HG03457 (cell line): ENCODE results near the gene KRTAP5-2.

Source experiments
- ATAC-seq: cut with Tn5 transposase; IDR thresholded peaks from one replicate; pipeline ENCODE4 v1.9.1; 2021; ENCODE audit warnings: moderate number of reproducible peaks; ENCODE audit not compliant: unreplicated experiment

KRTAP5-2 gene

DNA sequence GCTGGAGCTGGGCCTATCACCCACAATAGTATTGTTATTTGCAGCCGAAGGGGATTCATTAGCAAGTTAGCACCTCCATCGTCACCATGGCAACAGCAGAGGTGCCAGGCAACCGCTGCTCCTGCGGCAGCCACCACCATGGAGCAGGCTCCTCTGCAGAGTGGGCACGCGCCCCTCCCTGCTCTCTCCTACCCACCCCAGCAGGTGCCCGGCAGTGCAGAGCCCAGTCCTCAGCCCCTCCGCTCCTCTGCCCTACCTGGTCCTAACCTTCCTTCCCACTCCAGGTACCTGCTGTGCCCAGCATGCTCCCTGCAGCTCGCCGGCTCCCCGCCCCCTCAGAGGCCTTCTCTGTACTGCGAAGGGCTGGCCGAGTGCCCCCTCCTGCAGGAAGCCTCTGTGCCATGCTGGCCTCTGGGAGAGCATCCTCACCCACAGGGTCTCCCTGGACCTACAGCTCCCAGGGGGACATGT is 29.6 kb downstream of the KRTAP5-2 start:
- no peak for ATAC-seq

DNA sequence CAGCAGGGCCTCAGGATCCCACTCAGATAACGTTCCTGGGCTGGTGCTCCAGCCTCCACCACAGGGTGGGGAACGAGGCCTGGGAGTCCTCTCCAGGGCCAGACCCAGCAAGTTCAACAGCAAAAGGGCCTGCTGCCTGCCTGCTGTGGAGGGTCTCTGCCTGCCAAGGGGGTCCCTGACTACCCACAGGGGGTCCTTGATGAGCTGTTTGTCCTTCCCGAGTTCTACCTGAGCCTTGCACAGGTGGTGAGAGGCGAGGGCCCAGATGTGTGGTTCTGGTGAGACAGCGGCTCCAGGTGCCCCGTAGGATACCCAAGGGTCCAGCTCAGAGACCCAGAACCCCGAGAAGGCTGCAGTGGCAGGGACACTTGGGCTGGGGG is 30.4 kb downstream of the KRTAP5-2 start:
- ATAC-seq = no peak

DNA sequence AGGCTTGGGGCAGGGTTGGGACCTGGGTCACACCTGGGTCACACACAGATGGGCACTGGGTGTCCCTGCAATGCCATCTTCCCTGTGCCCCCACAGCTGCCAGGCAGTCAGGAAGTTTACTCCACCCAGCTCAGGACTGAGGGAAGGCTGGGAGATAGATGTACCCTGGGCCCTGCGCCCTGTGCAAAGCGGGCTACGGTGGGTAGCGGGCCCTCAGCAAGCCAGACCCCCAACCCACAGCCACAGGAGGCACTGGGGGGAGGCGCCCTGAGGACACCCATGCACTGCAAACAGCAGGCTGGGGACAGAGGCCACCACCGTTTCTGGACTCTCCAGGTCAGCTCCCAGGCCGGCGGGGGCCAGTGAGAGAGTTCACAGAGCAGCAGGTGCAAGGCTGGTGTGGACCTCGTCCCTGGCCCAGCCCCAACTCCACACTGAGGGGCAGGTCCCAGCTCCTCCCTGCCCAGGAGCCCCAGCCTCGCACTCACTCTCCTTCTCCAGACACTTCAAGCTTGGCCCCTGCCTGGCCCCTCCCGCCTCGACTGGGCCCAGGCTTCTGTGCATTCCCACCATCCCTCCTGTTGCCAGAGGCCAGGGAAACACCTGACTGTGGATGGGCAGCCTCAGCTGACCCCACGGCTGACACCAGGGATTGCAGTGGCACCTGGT is 30.9 kb downstream of the KRTAP5-2 start:
- no peak for ATAC-seq

DNA sequence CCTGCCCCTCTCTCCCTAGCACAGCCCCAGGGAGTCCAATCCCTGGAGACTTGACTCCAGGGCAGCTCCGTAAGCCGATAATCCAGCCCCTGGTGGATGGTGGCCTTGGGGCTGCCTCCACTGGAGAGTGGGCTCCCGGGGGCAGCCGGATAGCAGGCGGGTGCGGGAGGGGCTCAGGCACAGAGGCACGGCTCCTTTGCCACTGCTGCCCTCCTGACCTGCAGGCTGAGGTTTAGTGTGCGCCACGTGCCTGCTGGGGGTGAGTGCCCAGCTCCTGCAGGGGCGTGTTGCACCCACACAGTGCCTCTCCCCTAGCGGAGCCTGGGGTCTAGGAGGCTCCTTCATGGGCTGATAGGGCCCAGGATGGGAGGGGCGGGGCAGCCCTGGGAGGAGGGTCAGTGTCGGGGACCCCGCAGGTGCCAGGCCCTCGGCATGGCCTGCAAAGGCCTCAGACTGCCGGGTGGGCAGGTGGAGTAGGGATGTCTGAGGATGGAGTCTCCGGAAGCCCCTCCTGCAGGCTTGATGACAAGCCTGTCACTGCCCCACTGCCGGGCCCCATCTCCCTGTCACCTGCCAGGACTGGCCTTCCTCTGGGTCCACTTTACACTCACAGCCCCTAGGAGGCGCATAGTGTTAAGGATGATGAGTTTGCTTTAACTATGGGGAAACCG is 31.6 kb downstream of the KRTAP5-2 start:
- no peak for ATAC-seq

DNA sequence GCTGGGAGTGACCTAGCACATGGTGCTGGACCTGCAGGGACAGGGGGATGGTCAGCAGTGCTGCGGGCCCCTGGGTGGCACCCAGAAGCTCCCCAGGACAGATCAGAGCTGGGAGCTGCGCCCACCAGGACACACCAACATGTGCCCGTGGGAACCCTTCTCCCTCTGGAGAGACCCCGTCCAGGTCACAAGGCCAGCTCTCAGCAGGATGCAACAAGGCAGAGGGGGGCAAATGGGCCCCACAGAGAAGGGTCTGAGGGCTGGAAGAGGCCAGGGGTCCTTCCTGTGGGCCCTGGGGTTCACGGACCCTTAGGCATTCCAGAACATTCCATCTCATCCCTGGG is 32.2 kb downstream of the KRTAP5-2 start:
- no peak for ATAC-seq

DNA sequence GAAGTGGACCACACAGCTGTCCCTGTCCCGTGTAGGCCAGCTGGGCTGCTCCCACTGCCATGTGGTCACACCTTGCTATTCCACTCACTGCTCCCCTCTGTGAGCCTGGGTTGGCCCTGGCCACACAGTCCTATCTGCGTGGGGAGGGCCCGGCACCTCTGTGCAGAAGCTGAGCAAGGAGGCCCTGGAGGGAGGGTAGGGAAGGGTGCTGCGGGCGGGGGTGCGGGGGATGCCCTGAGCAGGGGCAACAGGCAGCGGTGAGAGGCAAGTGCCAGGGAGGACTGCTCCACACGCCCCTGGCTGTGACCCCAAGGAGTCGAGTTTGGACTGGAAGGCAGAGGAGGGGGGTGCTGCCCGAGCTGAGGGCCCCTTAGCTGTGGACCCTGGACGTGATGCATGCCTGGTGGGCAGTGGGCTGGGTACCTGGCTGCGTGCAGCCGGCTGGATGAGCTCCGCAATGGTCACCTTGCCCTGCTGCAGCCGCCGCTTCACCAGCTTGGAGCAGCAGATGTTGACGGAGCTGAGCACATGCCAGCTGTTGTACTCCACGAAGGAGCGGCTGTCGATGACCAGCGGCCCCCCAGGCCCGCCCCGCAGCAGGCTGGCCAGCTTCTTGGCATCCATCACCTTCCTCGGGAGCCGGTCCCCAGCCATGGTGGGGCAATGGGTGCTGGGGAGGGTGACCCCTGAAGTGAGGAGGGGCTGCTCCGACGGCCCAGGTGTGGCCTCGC is 32.8 kb downstream of the KRTAP5-2 start:
- no peak for ATAC-seq

DNA sequence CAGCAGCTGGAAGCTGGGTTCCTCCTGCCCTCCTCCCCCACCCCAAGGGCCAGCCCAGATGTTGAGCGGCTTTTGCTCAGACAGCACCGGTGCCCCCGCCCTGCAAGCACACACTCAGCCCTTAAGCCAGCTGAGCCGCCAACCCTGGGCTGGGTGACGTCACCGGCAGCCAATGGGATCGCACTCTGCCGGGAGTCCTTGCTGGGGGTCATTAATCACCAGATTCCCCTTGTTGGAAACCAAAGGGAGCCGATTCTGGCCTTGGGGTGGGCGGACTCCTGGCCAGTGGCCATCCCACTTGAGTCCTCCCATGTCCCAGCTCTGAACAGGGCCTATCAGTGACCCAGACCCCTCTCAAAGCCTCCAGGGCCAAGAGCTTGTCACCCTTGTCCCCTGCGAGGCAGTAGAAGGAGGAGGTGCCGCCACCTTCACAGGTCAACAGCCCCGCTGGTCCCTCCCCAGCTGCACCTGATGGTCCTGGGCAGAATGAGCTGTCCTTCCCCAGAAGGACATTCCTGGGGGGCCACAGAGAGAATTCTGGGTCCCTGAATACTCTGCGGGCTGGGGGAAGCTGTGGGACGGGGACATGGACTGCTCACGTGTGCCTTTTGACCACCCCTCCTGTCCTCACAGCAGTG is 33.4 kb downstream of the KRTAP5-2 start:
- no peak for ATAC-seq

DNA sequence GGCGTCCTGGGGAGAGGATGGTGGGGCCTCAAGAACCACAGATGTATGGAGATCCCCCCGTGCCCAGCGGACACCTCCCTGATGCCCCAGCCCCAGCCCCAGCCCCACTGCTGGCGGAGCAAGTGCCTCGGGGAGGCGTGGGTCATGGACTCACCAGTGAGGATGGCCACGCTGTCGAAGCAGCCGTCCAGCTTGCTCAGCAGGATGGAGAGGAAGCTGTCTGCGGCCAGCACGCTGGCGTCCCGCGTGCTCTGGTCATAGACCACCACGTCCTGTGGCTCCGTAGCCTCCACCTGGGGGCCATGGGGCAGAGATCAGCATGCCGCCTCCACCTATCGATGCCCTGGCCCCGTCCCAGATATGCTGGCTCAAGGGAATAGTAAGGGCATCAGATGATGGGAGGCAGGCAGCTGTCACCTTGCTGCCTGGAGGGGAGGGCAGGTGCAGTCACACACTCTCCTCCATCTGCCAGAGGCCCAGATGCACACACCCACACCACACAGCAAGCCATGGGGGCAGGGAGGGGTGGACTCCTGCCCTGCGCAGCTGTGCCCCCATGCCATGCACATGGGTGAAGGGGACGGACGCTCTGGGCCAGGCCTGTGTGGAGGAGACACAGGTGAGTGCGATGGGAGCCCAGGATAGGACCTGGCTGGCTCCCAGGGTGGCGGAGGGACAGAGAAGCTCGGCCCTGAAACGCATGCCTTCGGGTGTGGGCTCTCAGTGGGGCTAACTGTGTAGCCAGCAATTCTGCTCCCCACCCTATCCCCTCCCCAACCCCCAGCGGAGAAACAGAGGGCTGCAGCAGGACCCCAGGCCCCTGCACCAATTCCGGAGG is 34.2 kb downstream of the KRTAP5-2 start:
- no peak for ATAC-seq

DNA sequence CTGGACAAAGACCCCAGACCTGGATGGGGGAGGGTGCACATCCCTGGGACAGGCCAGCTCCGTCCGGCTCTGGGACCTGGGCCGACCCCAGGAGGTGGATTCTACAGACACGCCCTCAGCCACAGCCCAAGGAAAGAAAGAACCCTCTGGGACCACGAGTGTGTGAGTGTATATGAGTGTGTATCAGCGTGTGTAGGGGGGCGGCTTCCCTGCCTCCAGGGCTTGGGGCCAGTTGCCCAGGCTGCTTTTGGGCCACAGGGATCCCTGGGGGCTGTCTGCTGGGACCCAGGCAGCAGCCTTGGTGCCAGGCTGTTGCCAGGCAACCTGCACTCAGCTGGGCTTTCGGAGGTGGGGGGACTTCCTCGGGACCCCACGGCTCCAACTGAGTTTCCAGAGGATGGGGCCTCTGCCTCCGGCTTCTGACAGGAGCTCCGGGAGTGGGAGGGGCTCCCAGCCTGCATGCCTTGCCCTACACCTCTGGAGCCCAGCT is 34.9 kb downstream of the KRTAP5-2 start:
- no peak for ATAC-seq

DNA sequence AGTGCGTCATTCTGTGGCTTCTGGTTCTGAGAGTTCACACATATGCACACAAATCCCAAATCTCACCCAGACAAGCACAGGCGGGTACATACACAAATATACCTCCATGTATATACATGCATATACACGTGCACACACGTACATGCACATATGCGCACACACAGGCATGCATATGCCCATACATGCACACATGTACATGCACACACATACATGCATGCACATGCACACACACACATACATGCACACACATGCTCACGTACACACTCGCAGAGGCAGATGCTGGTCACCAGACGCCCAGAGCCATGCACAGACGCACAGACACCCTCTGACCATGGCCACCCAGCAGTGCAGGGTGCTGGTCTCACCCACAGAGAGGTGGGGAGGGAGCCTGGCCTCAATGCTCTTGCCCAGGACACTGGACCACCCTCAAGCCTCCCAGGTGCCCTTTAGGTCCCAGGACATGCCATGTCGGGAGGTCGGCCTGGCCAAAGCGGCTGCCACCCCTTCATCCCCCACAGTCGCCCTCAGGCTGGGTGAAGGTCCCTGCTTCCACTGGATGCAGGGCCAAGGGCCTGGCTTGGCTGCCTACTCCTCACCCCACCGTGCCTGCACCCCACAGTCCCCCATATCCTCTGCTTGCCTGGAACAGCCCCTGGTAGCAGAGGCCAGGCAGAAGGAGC is 35.5 kb downstream of the KRTAP5-2 start:
- ATAC-seq = no peak

DNA sequence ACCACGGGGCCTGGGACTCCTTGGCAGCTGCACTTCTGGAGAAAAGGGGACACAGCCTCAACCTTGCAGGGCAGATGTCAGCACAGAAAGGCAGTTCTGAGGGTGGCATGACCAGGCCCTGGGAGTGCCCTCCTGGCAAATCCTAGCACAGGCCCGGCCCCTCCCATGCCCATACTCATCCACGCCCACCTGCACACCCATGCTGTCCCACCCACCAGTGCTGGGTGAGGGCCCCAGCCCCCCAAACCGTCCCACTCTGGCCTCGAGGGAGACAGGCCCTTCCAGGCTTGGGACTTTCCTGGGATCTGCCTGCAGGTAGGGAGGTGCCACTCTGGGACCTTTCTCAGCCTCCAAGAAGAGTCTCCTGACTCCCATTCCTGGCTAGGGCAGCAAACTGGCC is 36.1 kb downstream of the KRTAP5-2 start:
- no peak for ATAC-seq

DNA sequence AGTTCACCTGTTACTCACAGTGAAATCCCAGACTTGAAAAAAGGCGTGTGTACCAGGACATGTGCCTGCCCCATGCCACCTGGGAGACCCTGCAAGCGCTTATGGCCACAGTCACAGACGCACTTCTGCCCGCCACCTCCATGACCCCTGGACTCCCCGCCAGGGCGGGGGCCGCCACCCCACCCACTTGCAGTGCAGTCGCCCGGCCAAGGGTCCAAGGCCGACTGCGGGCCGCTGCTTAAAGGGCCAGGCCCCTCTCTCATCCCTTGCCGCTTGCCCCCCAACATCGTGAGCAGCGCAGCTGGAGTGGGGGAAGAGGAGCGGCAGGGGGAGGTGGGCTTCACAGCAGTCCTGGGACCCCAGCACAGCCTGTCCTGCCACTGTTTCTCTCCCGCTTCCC is 36.8 kb downstream of the KRTAP5-2 start:
- no peak for ATAC-seq

DNA sequence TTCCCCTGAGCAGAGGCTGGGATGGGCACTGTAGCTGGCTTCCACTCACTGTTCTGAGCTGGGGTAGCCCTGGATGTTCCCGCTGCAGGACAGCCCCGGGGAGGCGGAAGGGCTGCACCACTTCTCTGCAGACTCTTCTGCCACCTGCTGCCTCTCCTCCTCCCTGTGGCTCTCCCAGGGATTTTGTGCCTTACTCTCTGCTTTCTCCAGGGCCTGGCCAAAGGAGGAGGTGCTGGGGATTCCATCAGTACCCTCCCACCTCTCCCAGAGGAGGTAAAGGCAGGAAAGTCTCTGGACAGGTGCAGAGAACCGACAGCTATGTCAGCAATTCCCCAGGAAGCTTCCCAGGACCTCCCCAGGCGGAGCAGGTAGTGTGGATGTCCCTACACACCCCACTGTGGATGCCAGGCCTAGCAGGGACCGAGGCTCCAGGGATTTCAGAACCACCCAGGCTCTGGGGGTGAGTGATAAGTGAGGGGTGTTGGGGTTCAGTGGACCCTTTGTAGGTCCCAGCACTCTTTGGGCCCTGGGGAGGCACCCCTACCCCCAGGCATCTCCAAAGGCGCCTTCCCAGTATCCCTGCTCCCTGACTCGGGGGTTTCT is 37.3 kb downstream of the KRTAP5-2 start:
- ATAC-seq = no peak

DNA sequence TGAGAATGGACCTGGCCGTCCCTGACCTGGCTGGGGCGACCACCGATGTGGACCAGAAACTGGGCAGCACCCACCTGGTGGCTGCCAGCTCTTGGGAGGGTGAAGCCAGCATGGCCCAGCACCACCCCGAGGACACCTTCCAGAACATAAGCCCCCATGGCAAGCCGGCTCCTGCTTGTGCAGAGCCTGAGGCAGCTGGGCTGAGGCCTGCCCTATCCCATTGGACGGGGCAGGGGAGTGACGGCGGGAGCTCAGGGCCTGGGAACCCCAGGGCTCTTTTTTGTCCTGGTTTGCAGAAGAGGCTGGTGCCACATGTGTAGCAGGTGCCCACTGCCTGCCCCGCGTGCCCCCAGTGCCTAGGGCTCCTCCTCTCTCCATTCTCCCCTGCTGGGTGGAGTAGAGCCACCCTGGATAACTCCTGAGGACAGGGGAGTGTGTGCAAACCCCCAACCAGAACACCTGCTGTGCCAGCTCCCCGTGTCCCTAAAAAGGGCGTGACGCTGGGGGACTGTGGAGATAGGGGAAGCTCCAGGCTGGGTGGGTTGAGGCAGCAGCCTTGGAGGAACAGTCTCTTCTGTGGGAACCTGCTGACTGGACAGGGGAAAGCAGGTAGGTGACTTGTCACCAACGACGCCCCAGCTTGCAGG is 38.0 kb downstream of the KRTAP5-2 start:
- no peak for ATAC-seq

DNA sequence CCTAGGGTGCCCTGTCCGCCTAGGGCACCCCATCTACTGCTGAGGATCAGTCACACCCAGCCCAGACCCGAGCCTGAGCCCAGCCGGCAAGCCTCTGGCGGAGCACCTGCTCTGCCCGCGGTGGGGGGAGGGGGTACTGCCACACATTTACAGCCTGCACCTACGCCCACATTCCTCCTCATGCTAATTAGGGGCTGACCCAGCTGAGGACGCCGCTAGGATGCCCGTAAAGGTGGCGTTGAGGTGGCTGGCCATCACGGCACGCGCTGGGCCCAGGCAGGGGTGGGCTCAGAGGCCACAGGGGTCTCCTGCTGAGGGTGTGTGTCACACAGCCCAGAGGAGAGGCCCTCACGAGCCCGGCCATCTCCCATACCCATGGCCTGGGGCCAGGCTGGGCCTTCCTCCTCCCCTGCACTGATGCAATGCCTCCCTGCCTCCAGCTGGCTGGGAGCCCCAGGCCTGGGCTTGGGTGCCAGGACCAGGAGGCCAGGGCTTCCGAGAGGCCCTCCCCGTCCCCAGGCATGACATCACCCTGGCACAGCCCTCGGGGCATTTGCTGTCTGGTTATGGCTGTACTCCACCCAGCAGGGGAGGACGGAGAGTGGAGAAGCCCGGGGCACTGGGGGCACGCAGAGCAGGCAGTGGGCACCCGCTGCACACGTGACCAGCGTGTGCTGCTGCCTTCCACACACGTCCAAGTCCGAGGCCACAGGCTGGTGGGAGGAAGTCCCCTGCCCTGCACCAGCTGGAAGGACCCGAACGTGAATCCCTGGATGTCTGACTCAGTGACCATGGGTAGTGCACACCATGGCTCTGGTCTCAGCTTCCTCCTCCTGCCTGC is 38.8 kb downstream of the KRTAP5-2 start:
- no peak for ATAC-seq

DNA sequence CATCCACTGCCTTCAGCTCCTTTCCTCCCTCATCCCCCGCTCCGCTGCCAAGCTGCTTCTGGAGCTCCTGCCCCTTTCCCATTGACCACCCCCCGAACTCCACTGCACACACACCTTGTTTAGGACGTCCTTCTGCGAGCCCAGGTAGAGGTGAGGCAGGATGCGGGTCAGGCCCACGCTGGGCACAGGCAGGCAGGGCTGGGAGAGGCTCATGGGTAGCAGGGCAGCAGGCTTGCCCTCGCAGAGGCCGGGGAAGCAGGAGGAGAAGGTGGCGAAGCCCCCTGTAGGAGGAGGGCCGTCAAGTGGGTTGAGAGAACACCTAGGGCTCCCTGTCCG is 39.4 kb downstream of the KRTAP5-2 start:
- ATAC-seq = no peak

DNA sequence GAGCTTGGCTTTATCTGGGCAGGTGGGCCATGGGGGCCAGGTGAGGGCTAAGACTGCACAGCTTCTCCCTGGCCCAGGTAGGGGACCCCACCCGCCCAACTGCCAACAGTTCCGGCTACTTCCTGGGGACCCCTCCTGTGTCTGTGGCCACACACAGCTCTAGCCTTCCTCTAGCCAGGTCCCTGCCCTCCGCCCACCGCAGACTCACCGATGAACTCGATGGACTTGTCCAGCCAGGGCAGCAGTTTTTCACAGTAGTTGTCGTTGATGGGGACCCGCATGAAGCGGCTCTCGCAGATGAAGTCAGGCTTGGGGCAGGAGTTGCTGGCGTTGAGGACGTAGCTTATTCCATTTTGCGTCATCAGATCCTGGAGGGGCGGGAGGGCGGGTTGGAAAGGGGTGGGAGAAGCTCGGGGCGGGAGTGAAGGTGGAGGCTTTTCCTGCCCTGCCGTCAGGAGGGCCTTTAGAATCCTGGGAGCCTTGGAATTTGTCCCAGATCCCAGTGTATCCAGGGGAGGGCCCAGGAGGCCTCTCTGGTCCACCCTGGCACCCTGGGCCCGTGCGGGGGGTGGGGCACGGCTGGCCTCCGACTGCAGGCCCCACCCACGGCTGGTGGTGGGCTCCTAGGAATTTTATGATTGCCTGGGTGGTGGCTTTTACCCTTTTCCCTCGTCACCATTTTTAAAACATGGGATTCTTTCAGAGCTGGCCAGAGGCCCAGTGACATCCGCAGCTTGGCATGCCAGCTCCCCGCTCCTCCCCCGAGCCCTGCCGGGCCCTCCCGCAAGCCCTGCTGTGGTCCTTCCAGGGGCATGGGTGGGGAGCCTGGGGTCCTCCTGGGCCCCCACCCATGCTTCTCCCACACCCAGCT is 40.0 kb downstream of the KRTAP5-2 start:
- ATAC-seq = no peak
